ENCODE data around the gene PRTFDC1. TPM values are rescaled to one million over a fixed set of nuclear protein-coding genes. Genes with fewer than 3 reads are reported as not detected.
"Not testable (repeated sequence)": the region's sequence is repeated elsewhere in the genome, so short reads cannot be mapped to it uniquely, and the experiment has no call there.

PRTFDC1 gene
- total RNA-seq, 2 experiments from 2014 or later = 2.2 to 2.7 TPM

DNA sequence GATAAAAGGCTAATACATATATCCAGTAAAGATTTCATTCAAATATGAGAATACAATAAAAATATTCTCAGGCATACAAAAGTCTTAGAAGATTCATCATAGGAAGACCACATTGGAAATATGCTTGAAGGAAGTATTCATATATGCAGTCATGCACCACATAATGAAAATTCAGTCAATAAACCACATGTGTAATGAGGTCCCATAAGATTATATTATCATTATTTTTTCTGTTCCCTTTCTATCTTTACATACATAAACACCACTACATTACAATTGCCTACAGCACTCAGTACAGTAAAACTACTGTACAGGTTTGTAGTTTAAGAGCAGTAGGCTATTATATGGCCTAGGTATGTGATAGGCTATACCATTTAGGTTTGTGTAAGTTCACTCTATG is 111.6 kb downstream of the PRTFDC1 start:
- H3K27me3 Mint-ChIP-seq = no peaks in the 10 kb centered on the region
- H3K4me3 Mint-ChIP-seq = no peak overlapping the region
- H3K27ac Mint-ChIP-seq = no peak overlapping the region
- H3K4me1 Mint-ChIP-seq (ENCODE audit: low read depth) = no peaks in the 10 kb centered on the region
- TF ChIP-seq, protein P1, sequence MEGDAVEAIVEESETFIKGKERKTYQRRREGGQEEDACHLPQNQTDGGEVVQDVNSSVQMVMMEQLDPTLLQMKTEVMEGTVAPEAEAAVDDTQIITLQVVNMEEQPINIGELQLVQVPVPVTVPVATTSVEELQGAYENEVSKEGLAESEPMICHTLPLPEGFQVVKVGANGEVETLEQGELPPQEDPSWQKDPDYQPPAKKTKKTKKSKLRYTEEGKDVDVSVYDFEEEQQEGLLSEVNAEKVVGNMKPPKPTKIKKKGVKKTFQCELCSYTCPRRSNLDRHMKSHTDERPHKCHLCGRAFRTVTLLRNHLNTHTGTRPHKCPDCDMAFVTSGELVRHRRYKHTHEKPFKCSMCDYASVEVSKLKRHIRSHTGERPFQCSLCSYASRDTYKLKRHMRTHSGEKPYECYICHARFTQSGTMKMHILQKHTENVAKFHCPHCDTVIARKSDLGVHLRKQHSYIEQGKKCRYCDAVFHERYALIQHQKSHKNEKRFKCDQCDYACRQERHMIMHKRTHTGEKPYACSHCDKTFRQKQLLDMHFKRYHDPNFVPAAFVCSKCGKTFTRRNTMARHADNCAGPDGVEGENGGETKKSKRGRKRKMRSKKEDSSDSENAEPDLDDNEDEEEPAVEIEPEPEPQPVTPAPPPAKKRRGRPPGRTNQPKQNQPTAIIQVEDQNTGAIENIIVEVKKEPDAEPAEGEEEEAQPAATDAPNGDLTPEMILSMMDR (IDR thresholded peaks at IDR 0.05) = no peak
- POLR2A ChIA-PET = no interaction called here
- DNase-seq (no peak), ATAC-seq (no peak)
- intact Hi-C loops (cut with micrococcal nuclease) = no loop called here
- H3K9me3 Mint-ChIP-seq = peaks cover 10% of the 10 kb centered on the region
- H3K36me3 Mint-ChIP-seq (ENCODE audit: low read depth) = peaks cover 2% of the 10 kb centered on the region
- CTCF ChIA-PET = no interaction called here

DNA sequence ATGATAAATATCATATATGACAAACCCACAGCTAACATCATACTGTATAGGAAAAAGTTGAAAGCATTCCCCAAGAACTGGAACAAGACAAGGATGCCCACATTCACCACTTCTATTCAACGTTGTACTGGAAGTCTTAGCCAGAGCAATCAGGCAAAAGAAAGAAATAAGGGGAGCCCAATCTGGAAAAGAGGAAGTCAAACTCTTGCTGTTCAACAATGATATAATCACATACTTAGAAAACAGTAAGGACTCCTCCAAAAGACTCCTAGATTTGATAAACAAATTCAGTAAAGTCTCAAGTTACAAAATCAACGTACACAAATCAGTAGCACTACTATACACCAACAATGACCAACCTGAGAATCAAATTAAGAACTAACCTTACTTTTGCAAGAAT is 114.6 kb downstream of the PRTFDC1 start:
- intact Hi-C loops (cut with micrococcal nuclease); ATAC-seq; H3K36me3 Mint-ChIP-seq (ENCODE audit: low read depth); H3K4me1 Mint-ChIP-seq (ENCODE audit: low read depth); CTCF ChIA-PET; POLR2A ChIA-PET; H3K4me3 Mint-ChIP-seq; DNase-seq; H3K27ac Mint-ChIP-seq; H3K27me3 Mint-ChIP-seq: not testable (repeated sequence)
- H3K9me3 Mint-ChIP-seq = peaks cover 10% of the 10 kb centered on the region

DNA sequence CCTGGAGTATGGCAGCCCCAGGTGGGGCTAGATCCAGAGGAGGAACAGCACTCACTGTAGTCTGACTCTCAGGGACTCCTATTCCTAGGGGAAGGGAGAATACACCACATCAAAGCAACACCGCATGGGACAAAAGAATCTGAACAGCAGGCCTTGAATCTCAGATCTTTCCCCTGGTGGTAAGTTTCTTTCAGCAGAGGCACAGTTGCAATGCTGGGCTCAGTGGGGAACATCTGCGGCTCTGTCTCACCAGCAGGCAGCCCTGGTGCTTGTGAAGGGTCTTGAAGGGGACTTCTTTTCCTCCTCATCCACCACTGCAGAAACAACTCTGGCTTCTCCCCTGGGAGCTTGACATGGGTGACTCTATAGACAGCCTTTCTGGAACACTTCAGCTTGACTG is 117.5 kb downstream of the PRTFDC1 start:
- ChIA-PET CTCF (no interaction called here), POLR2A (no interaction called here)
- Mint-ChIP-seq H3K4me3 (no peak overlapping the region), H3K36me3 (ENCODE audit: low read depth) (peaks cover 2% of the 10 kb centered on the region), H3K27ac (no peak overlapping the region), H3K4me1 (ENCODE audit: low read depth) (no peaks in the 10 kb centered on the region), H3K9me3 (peaks cover 10% of the 10 kb centered on the region), H3K27me3 (no peaks in the 10 kb centered on the region)
- TF ChIP-seq, protein P1 (IDR thresholded peaks at IDR 0.05) = no peak
- intact Hi-C loops (cut with micrococcal nuclease) = no loop called here
- ATAC-seq (no peak), DNase-seq (no peak)

DNA sequence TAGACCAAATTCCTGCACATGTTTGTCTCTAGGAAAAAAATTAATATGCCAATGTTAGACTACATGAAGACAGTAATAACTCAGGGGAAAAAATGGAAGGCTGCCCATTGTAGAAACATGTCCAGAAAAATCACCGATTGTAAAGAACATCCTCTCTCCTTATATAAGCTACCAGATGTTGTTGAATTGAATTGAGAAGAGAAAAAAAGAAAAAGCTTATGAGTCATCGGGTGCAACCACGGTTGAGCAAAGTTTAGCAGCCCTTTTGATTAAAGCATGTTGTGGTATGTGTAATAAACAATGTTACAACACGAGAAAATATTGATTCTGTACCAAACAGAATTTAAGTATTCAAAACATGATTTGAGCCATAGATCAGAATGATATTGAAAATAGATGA is 126.4 kb downstream of the PRTFDC1 start:
- H3K36me3 Mint-ChIP-seq (ENCODE audit: low read depth) = no peaks in the 10 kb centered on the region
- H3K4me3 Mint-ChIP-seq = peak overlapping the region; percentile 9
- H3K9me3 Mint-ChIP-seq = no peaks in the 10 kb centered on the region
- intact Hi-C loops (cut with micrococcal nuclease) = no loop called here
- POLR2A ChIA-PET = no interaction called here
- CTCF ChIA-PET = no interaction called here
- peaks cover 42% of the 10 kb centered on the region for H3K4me1 Mint-ChIP-seq (ENCODE audit: low read depth)
- TF ChIP-seq, protein P1 (IDR thresholded peaks at IDR 0.05) = no peak
- ATAC-seq (peak; percentile 28), DNase-seq (peak; percentile 17)
- no peaks in the 10 kb centered on the region for H3K27me3 Mint-ChIP-seq
- H3K27ac Mint-ChIP-seq = no peak overlapping the region

DNA sequence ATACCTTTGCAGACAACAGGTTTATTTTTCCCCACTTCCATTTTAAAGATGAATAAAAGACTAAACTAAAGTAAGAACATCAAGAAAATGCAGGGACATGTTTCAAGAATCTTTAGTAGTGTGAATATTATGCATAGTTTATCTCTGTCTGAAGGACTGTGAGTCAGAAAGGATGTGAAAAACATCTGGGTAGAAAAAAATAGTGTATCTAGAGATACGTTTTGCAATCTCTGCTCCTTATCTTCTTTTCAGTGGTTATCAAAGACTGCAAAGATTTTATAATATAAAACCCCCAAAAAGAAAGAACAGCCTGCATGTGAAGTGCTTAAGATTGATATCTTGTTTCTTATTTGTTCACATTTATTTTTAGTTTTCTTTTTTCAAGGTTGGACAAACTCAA is 126.9 kb downstream of the PRTFDC1 start:
- Mint-ChIP-seq H3K4me1 (ENCODE audit: low read depth) (peaks cover 42% of the 10 kb centered on the region), H3K27ac (no peak overlapping the region), H3K9me3 (no peaks in the 10 kb centered on the region), H3K4me3 (no peak overlapping the region), H3K27me3 (no peaks in the 10 kb centered on the region), H3K36me3 (ENCODE audit: low read depth) (no peaks in the 10 kb centered on the region)
- ChIA-PET POLR2A (no interaction called here), CTCF (no interaction called here)
- ATAC-seq (peak; percentile 28), DNase-seq (no peak)
- intact Hi-C loops (cut with micrococcal nuclease) = no loop called here
- TF ChIP-seq, protein P1 (IDR thresholded peaks at IDR 0.05) = no peak

DNA sequence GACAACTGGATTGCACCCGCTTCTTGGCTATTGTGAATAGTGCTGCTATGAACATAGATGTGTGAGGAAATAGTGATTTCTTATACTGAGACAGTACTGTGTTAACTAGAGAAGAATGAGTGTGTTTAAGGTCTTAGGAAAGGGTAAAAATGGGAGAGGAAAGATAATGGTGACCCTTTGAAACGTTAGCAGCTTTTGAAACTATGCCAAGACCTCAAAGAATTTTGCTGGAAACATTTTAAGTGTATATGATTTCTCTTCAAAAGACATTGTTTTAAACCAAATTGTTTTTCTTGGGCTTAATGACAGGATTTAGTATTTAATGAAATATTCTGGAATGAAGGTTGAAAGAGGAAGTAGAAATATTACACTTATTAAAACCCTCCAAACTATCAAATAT is 127.9 kb downstream of the PRTFDC1 start:
- no peak for ATAC-seq
- intact Hi-C loops (cut with micrococcal nuclease) = no loop called here
- Mint-ChIP-seq H3K4me3 (no peak overlapping the region), H3K36me3 (ENCODE audit: low read depth) (no peaks in the 10 kb centered on the region), H3K27ac (no peak overlapping the region), H3K4me1 (ENCODE audit: low read depth) (peaks cover 44% of the 10 kb centered on the region), H3K9me3 (no peaks in the 10 kb centered on the region), H3K27me3 (no peaks in the 10 kb centered on the region)
- ChIA-PET CTCF (interaction anchor here (1.5 kb wide), 1 partner anchor 59 kb away, joined by 3 read pairs; no protein-coding TSS in a partner anchor), POLR2A (interaction anchor here (1.0 kb wide), 1 partner anchor 64 kb away, joined by 3 read pairs; no protein-coding TSS in a partner anchor)
- no peak for DNase-seq
- TF ChIP-seq, protein P1 (IDR thresholded peaks at IDR 0.05) = no peak

Measured in activated CD8-positive, alpha-beta T cell treated with anti-CD3 and anti-CD28 coated beads for 36 hours (primary cell).